ENCODE results near the gene SYNGR2. TPM values are rescaled to one million over a fixed set of nuclear protein-coding genes. Genes with fewer than 3 reads are reported as not detected.
"Not testable (repeated sequence)": the region's sequence is repeated elsewhere in the genome, so short reads cannot be mapped to it uniquely, and the experiment has no call there.

SYNGR2 gene
- total RNA-seq, 1 donor from 2014 or later: 86.9 TPM

DNA sequence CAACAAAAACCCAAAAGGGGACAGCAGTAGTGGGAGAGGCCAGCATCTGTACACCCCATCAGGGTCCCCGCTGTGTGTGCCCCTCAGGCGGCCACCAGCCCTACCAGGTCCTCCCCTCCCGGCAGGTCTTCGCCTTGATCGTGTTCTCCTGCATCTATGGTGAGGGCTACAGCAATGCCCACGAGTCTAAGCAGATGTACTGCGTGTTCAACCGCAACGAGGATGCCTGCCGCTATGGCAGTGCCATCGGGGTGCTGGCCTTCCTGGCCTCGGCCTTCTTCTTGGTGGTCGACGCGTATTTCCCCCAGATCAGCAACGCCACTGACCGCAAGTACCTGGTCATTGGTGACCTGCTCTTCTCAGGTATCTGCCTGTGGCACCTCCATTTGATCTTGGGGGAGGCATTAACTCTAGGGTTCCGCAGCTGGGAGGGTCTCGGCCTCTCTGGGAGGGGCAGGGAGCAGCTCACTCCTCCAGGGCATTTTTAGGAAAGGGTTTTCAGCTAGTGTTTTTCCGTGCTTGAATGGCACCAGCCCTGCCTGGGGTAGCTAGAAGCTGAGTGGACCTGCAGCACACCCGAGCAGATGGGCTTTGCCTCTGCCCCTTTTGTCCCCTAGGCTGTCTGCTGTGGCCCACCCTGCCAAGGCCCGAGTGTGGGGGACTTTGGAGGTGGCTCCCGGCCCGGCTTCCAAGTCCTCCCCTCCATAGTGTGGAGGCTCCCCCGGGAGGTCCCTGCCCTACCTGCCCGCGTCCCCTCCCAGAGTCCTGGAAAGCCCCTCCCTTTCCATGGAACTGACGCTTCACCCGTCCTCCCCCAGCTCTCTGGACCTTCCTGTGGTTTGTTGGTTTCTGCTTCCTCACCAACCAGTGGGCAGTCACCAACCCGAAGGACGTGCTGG is 2.6 kb downstream of the SYNGR2 start:
- H3K9me3 ChIP-seq (replicated peaks): no peaks in the 10 kb centered on the region
- intact Hi-C loops (cut with micrococcal nuclease): no loop called here
- H3K27me3 ChIP-seq (ENCODE audit: low read depth): no peaks in the 10 kb centered on the region
- TF ChIP-seq, protein P1, sequence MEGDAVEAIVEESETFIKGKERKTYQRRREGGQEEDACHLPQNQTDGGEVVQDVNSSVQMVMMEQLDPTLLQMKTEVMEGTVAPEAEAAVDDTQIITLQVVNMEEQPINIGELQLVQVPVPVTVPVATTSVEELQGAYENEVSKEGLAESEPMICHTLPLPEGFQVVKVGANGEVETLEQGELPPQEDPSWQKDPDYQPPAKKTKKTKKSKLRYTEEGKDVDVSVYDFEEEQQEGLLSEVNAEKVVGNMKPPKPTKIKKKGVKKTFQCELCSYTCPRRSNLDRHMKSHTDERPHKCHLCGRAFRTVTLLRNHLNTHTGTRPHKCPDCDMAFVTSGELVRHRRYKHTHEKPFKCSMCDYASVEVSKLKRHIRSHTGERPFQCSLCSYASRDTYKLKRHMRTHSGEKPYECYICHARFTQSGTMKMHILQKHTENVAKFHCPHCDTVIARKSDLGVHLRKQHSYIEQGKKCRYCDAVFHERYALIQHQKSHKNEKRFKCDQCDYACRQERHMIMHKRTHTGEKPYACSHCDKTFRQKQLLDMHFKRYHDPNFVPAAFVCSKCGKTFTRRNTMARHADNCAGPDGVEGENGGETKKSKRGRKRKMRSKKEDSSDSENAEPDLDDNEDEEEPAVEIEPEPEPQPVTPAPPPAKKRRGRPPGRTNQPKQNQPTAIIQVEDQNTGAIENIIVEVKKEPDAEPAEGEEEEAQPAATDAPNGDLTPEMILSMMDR (IDR thresholded peaks at IDR 0.05; ENCODE audit: borderline replicate concordance): no peak
- peaks cover 18% of the 10 kb centered on the region for H3K36me3 ChIP-seq
- H3K4me3 ChIP-seq: no peak overlapping the region
- peaks cover 79% of the 10 kb centered on the region for H3K4me1 ChIP-seq
- no peak for DNase-seq
- peak overlapping the region; percentile 91 for H3K27ac ChIP-seq (replicated peaks)

DNA sequence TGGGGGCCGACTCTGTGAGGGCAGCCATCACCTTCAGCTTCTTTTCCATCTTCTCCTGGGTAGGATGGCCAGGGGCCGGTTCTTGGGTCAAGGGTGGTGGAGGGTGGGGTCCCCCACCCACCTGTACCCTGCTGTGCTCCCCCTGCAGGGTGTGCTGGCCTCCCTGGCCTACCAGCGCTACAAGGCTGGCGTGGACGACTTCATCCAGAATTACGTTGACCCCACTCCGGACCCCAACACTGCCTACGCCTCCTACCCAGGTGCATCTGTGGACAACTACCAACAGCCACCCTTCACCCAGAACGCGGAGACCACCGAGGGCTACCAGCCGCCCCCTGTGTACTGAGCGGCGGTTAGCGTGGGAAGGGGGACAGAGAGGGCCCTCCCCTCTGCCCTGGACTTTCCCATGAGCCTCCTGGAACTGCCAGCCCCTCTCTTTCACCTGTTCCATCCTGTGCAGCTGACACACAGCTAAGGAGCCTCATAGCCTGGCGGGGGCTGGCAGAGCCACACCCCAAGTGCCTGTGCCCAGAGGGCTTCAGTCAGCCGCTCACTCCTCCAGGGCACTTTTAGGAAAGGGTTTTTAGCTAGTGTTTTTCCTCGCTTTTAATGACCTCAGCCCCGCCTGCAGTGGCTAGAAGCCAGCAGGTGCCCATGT is 3.3 kb downstream of the SYNGR2 start:
- H3K27me3 ChIP-seq (ENCODE audit: low read depth); DNase-seq; H3K9me3 ChIP-seq (replicated peaks); intact Hi-C loops (cut with micrococcal nuclease): not testable (repeated sequence)
- peaks cover 87% of the 10 kb centered on the region for H3K4me1 ChIP-seq
- H3K27ac ChIP-seq (replicated peaks): peak overlapping the region; percentile 91
- peak overlapping the region; percentile 29 for H3K4me3 ChIP-seq
- peaks cover 18% of the 10 kb centered on the region for H3K36me3 ChIP-seq

DNA sequence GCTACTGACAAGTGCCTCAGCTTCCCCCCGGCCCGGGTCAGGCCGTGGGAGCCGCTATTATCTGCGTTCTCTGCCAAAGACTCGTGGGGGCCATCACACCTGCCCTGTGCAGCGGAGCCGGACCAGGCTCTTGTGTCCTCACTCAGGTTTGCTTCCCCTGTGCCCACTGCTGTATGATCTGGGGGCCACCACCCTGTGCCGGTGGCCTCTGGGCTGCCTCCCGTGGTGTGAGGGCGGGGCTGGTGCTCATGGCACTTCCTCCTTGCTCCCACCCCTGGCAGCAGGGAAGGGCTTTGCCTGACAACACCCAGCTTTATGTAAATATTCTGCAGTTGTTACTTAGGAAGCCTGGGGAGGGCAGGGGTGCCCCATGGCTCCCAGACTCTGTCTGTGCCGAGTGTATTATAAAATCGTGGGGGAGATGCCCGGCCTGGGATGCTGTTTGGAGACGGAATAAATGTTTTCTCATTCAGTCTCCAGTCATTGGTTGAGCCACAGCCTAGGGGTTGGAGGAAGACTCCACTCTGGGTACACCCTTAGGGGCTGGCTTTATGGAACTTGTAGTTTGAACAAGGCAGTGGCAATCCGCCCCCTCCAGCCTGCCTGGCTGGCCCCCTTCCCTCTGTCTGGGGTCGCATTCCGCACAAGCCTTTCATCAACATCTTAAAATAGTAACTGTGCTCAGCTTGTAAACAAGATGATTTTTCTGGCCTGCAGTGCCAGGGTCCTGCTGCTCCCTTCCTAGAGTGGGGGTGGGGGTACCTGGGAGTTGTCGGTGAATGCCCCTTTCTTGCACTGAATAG is 4.1 kb downstream of the SYNGR2 start:
- TF ChIP-seq, protein P1 (IDR thresholded peaks at IDR 0.05; ENCODE audit: borderline replicate concordance): no peak
- Histone ChIP-seq H3K27me3 (ENCODE audit: low read depth) (no peaks in the 10 kb centered on the region), H3K36me3 (peaks cover 18% of the 10 kb centered on the region), H3K4me1 (peaks cover 91% of the 10 kb centered on the region), H3K4me3 (peak overlapping the region; percentile 29), H3K27ac (replicated peaks) (peak overlapping the region; percentile 91), H3K9me3 (replicated peaks) (no peaks in the 10 kb centered on the region)
- intact Hi-C loops (cut with micrococcal nuclease): no loop called here
- peak; percentile 56 for DNase-seq

- intact Hi-C loops (cut with micrococcal nuclease): no loop called here
- H3K9me3 ChIP-seq (replicated peaks): no peaks in the 10 kb centered on the region
- no peaks in the 10 kb centered on the region for H3K27me3 ChIP-seq (ENCODE audit: low read depth)
- TF ChIP-seq, protein P1 (IDR thresholded peaks at IDR 0.05; ENCODE audit: borderline replicate concordance): no peak
- H3K27ac ChIP-seq (replicated peaks): peak overlapping the region; percentile 91
- peaks cover 18% of the 10 kb centered on the region for H3K36me3 ChIP-seq
- H3K4me1 ChIP-seq: peaks cover 86% of the 10 kb centered on the region
- no peak for DNase-seq
- no peak overlapping the region for H3K4me3 ChIP-seq
These were observed 4.8 kb downstream of the SYNGR2 start for GRCh38 chr17:78173097-78173715.

DNA sequence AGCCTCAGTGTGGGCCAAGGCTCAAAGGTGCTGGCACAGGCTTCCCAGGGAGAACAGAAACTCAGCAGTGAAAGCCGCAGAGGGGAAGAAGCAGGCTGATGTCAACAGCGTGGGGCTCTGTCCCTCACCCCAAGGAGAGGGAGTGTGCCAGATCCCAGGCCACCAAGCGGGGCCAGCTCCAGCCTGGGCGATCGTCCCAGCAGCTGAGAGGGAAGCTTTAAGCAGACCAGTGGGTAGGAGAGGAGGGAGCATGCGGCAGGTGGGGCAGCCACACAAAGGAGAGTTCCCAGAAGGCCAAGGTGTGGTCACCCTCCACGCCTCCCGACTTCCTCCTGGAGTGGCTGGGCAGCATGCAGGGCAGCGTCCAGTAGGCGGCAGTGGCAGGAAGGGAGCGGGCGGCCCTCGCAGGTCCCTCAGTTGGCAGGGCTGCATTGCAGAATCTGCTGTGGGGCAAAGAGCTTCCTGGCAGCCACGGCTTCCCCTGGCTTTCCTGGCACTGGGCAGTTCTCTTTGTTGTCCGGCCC is 6.0 kb downstream of the SYNGR2 start:
- H3K9me3 ChIP-seq (replicated peaks): no peaks in the 10 kb centered on the region
- TF ChIP-seq, protein P1 (IDR thresholded peaks at IDR 0.05; ENCODE audit: borderline replicate concordance): peak; percentile 77
- peaks cover 18% of the 10 kb centered on the region for H3K36me3 ChIP-seq
- peaks cover 75% of the 10 kb centered on the region for H3K4me1 ChIP-seq
- no peaks in the 10 kb centered on the region for H3K27me3 ChIP-seq (ENCODE audit: low read depth)
- peak; percentile 85 for DNase-seq
- peak overlapping the region; percentile 40 for H3K4me3 ChIP-seq
- intact Hi-C loops (cut with micrococcal nuclease): no loop called here
- H3K27ac ChIP-seq (replicated peaks): peak overlapping the region; percentile 91
